GM19452 (cell line): ENCODE measurements around the gene USP2.

ENCODE experiments used
- ATAC-seq: cut with Tn5 transposase; IDR thresholded peaks from one replicate; pipeline ENCODE4 v1.9.1; 2021; ENCODE audit not compliant: unreplicated experiment

The USP2 gene

DNA sequence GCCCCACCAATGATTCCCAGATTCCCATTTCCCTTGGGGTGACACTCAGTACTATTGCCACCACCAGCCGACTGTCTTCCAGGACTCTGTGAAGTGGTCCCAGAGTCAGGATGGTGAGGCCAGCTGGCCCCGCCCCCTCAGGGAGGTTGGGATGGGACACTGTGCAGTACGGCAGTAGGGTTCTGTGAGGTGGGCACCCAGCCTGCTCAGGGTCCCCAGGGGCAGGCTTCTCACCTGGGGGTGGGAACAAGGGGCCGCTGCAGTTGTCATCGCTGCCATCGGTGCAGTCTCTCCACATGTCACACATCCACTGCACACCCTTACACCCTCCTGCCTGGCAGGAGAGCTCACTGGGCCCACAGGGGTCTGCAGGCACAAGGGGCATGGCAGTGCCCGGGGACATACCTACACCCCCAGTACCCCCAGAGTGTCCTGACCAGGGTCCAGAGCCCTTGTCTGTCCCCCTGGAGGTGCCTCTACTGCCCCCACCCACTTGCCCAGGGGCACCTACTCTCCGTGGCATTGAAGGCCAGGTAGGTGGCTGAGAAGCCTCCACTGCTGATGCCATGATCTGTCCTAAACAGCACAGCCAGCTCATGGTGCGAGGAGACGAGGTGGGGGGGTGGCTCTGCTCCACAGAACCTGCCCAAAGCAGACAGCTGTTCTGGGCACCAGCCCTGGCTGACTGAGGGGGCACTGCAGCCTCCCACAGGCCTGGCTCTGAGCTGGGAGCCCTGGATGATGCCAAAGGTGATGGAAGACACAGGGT is 38.9 kb downstream of the USP2 start:
- ATAC-seq: no peak

DNA sequence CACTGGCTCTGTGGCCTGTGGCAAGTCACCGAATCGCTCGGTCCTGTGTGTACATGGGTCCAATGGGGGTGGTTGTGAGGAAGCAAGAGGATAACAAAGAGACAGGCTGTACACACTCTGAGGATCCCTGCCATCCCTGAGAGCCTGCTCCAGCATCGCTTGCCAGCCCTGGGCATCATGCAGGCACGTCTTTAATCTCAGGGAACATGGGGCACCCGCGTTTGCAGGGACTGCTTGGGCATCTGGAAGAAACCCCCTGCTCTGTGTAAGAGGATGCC is 39.5 kb downstream of the USP2 start:
- no peak for ATAC-seq

DNA sequence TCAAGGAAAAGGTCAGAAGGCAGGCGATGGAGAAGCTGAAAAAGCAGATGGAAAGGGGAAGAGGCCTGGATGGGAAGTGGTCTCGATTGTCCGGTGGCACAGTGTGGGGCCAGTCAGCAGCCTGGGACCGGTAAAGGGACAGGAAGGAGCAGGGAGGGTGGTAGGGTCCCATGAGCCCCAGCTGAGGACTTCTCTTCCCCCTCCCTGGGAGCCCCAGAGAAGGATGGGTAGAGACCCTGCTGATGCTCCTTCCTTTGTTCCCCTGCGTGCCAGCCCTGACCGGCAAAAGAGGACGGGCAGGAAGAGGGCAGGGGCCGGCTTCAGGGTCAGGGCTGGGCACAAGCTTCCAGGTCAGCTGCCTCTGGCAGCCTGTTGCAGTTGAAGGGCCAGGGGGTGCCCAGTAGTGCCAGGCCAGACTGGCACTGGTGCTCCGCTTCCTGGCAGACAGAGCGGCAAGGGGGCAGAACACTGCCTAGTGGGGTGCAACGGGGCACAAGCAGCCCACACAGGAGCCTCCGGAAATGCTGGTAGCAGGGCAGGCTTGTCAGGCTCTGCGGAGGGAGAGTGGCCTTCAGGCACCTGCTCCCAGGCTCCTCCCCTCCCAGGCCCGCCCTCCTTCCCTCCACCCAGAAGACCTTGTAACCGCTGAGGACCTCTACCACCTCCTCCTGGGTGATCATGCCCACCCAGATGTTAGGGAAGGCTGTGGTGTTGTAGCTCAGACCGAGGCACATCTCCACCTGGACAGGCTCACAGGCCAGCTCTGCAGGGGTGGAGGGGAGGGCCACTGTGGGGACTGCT is 40.1 kb downstream of the USP2 start:
- no peak for ATAC-seq

DNA sequence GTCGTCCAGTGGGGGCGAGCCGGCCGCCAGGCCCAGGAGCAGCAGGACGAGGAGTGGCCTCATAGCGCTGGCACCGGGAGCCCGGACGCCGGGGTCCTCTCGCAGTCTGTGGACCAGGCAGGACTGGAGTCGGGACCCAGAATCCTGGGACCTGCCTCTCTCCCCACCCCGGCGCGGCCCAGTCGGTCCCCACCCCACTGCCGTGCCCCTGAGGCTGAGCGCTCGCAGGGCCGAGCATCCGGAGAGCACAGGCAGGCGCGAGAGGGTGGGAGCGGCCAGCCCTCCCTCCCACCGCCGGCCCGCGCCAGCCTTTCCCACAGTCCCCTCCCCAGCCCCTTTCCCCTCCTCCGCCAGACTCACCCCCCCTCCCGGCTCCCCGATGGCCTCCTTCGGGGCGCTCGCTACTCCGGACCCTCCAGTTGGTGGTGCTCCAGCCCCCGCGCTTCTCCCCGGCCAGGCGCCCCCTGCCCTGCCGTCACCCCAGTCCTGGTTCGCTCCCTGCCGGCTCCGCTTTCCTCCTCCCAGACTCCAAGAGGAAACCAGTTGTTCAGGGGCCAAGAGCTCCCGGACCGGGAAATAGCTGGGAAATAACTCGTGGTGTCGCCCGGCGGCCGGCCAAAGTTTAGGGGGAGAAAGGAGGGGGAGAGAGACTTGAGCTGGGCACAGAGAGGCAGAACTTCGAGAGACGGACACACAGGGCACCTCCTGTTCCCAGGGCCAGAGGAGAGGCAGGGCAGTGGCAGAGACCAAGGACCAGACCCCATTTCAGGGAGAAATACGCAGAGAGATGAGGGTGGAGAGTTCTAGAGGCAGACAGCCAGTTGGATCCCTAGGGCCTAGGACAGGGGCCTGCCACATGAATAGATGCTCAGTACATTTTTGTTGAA is 40.9 kb downstream of the USP2 start, which contains the start of gene C1QTNF5:
C1QTNF5 (minus strand) TSS at position 549 of the 887 bp plus-strand sequence; CDS start at position 63, 486 bp downstream.
- no peak for ATAC-seq

DNA sequence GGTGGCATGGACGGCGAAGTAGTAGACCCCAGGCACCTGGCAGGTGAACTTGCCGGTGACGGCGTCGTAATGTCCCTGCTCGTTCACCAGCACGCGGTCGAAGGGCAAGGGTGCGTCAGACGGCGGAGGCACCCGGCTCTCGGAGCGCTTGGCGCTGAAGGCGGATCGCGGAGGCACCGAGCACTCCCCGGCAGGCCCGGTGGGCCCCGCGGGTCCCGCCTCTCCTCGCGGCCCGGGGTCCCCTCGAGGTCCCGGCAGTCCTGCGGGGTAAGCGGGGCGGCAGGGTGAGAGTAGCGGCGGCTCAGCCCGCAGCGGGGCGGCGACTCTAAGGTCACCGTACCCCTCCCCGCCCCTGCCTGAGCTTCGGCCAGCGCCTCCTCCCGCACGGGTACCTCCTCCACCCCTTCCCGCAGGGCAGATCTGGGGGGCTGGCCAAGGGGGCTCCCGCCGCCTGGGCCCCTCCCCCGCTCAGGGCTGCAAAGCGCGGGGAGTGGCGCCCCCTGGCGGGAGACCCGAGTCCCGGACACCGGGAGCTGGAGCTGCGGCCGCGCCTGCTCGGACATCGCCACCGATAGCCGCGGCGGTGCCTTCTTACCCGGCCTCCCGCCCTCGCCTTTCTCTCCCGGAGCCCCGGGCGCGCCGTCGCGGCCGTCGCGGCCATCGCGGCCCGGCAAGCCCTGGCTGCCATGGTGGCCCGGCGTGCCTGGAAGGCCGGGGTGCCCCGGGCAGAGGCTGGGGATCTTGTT is 41.7 kb downstream of the USP2 start:
- ATAC-seq: no peak

DNA sequence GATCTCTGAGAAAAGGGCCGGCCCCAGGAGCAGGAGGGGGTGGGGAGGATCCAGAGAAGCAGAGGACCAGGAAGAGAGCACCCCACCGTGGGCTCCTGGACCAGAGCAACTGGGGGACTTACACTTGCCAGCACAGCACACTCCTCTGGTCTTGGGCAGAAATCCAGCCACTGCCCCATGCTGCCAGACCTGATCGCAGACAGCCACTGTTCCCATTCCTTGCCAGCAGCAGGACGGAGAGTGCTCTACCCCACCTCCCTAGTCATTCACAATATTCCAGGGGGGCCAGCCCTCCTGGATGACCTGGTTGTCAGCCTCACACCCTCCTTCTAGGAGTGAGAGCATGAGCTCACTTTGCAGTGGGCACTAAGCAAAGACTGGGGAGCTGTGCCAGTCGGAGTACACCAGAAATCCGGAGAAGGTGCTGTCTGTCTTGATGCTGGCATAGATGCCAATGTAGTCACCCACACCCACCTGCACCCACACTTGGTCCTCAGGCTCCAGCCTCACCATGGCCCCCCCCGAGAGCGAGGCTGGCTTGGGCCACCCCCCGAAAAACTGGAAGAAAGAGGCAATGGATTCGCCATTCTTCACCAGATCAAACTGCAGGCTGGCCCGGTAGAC is 42.4 kb downstream of the USP2 start:
- ATAC-seq: no peak

DNA sequence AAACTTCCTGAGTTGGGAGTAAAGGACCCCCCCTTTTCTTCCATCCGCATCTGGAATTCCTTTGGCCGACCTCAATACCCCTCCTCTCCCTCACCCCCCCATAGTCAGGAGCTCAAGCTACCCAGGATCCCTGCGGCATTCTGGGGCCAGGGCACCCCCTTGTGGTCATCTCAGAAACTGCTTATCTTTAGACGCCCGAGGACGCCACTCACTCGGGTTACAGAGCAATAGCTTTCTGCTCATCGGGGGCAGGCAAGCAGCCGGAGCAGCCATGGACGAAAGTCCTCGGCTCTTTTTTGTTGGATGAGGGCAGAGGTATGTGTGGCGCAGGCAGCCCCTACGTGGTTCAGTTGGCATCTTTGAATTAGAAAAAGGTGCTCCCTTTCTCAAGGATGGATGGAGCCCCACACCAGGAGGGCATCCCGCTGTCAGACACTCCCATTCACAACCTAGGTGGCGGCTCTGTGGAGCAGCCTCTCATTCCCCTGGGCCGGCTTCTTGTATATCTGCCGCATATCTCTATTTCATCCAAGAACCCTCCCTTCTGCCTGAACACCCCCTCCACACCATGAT is 43.1 kb downstream of the USP2 start:
- ATAC-seq: no peak

DNA sequence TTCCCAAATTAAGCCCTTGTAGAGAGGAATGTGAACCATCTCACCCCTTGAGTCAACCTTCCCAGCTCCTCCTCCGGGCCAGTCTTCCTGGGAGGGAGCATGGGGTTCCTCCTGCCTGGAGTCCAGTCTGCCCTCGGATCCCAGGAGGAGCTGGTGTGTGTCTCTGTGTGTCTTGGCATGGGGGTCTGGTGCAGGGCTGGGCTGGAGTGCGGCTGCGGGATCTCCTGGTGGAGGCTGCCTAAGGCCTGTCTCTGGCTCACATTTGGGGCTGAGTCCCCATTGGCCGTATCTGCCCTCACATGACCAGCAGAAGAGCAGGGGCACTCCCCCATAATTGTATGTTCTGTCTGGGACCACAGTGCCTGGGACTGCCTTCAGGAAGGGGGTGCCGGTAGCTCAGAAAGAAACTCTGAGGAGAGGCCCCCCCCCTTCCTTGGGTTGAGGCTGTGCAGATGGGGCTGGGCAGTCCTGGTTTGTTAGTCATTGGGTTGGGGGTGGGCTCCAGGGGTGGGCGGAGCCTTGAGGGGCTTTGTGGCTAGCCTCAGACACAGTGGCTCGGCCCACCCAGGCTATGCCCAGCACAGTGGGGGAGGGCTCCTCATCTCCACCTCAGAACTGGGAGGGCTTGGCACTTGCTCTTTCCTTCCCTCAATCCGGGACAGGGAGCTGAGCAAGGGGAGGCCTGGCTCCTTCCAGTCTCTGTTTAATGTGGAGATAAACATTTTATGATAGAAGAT is 43.7 kb downstream of the USP2 start:
- no peak for ATAC-seq

DNA sequence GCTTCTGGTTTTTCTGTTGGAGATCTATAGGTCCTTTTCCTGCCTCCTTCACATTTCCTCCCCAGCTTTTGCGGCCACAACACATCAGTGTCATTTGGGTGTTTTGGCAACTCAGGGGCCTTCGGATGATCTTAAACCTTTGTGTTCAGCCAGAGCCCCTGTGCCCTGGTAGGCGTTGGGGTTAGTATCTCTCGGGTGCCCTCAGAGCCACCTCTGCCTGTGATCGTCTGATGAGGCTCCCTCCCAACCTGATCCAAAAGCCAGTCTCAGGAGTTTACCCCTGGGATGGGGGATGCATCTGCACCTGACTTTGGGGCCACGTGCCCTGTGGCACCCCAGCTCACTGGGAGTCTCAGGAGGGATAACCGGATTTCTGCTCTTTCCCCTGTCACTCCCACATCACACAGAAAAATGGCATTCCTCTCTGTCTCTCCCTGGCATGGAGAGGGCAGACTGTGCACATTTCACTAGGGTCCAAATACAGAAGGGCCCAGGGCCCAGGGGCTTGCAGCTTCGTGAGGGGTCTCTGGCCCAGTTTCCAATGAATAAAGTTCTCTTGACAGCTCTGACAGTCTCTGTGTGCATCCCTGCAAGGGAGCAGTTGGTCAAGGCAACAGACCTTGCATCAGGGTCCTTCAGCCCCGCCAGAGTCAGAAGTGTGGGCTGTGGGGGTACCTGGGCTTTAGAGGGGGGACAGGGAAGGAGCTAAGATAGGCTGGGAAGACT is 44.6 kb downstream of the USP2 start:
- ATAC-seq: no peak

DNA sequence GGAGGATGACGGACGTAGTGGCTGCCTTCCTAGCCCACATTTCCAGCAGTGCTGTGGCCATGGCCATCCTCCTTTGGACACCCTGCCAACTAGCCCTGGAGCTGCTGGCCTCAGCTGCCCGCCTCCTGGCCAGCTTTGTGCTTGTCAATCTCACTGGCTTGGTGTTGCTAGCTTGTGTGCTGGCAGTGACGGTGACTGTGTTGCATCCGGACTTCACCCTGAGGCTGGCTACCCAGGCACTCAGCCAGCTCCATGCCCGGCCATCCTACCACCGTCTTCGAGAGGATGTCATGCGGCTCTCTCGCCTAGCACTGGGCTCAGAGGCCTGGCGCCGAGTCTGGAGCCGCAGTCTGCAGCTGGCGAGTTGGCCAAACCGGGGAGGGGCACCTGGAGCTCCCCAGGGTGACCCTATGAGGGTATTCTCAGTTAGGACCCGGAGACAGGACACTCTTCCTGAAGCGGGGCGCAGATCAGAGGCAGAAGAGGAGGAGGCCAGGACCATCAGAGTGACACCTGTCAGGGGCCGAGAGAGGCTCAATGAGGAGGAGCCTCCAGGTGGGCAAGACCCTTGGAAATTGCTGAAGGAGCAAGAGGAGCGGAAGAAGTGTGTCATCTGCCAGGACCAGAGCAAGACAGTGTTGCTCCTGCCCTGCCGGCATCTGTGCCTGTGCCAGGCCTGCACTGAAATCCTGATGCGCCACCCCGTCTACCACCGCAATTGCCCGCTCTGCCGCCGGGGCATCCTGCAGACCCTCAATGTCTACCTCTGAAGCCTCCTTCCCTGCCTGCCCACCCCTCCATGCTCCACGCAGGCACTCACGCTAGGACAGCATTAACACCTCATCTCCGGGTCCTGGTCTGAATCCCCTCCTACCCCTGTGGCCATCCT is 45.6 kb downstream of the USP2 start:
- ATAC-seq: no peak

DNA sequence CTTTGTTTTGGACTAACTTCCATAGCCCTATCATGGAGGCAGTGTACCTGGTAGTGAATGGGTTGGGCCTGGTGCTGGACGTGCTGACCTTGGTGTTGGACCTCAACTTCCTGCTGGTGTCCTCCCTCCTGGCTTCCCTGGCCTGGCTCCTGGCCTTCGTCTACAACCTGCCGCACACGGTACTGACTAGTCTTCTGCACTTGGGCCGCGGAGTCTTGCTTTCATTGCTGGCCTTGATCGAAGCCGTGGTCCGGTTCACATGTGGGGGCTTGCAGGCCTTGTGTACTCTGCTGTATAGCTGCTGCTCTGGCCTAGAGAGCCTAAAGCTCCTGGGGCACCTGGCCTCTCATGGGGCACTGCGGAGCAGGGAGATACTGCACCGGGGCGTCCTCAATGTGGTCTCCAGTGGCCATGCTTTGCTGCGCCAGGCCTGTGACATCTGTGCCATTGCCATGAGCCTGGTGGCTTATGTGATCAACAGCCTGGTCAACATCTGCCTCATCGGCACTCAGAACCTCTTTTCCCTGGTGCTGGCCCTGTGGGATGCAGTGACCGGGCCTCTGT is 46.3 kb downstream of the USP2 start:
- no peak for ATAC-seq

DNA sequence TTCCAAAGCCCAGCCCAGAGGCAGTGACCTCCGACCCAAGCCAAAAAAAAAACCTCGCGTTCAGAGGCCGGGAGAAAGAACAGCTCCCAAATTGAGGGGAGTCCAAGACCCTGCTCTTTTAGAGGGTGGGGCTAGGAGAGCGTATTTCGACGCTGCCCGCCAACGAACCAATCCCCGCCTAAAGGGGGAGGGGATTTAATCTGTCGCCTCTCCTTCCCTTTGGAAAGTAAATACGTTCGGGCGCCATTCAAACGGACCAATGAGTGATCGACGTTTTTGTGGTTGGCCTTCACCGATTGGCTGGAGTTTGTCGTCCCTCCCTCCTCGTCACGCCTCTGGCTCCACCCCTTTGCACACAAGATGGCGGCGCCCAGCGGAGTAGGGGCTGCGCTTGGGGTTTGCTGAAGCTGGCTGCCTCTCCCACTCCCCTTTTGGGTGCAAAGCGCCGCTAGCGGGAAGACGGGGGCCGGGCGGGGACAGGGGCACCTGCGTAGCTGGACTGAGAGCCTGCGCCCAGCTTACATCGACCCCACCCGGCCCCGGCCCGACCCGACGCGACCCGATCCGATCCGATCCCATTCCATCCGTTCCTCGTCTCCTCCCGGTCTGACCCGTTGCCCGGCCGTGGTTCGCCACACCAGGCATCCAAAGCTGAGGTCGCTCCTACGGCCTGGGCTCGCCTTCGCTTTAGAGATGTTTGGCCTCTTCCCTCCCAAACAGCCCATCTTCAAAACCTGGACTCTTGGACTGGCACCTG is 47.1 kb downstream of the USP2 start, which contains the start of gene RNF26:
RNF26 (plus strand) TSS at position 354 of the 757 bp plus-strand sequence. CDS start 596 bp downstream, outside the sequence.
- peak; percentile 97 for ATAC-seq

DNA sequence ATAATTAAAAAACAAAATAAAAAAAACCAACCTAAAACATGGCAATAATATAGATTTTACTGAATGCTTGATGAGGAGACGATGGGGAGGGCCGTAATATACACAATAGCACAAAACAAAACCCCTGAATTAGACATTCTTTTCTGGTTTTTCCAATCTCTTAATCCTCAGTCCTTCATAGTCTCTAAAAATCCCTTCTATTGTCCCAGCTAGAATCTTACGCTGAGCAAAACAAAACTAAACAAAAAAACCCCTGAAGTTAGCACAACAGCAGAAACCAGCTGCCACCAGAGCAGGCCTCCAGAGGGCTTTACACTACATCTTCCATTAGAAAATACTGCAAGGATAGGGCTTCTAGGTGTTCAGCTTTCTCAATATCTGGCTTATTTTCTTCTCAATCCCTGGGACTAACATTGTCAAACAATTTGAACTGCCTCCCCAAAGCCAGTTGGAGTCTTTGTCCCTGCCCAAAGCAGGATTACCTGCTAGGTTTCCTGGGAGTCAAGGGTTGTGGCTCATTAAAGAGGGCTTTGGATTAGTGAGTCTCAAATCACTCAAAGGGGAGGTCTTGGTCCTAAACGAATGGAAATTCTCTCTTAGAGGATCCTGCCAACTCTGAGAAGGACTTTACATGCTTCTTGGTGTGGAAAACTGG is 49.3 kb downstream of the USP2 start:
- ATAC-seq: no peak

DNA sequence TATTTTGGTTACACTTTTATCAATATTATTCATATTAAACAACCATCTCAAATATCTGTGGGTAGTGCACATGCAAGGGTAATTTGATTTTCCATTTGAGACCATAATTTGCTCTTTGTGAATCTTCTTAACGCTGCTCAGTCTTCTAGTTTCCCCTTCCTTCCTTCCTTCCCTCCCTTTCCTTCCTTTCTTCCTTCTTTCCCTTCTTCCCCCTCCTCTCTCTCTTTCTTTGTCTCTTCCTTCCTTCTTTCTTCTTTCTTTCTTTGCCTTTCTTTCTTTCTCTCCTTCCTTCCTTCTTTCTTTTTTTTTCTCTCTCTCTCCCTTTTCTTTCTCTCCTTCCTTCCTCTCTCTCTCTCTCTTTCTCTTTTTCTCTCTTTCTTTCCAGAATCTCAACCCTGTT is 51.3 kb downstream of the USP2 start:
- no peak for ATAC-seq

DNA sequence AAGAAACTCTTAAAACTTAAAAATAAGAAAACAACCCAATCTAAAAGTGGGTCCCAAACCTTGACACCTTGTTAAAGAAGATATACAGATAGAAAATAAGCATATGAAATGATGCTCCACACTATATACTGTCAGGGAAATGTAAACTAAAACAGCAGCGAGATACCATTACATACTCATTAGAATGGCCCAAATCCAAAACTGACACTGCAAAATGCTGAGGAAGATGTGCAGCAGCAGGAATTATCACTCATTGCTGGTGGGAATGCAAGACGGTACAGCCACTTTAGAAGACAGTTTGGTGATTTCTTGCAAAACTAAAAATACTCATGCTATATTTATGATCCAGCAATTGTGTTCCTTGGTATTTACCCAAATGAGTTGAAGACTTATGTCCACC is 52.2 kb downstream of the USP2 start:
- no peak for ATAC-seq

DNA sequence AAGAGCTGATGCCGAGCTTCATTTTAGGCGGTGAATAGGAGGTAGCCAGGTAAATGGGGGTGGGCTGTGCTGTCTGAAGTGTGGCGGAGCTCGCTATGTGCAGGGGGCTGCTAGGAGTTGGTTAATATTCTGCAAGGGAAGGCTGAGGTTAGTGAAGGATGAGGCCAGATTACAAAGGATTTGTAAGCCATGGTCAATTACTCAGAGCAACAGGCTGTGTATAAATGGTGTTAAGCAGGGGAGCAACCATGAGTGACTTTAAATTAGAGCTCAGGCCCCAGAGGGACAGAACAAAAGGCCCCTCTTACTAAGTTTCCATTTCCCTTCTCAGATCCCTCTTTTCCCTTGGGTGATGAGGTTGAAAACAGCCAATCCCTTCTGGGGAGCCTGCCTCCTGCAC is 57.3 kb downstream of the USP2 start:
- no peak for ATAC-seq
